H1 (cell line): ENCODE results near the gene FAM234A. TPM values are rescaled to one million over a fixed set of nuclear protein-coding genes. Genes with fewer than 3 reads are reported as not detected.

ENCODE experiments used
- CHD1 ChIP-seq: IDR thresholded peaks from 2 replicates; pipeline ENCODE4 v1.6.1; 2012; ENCODE audit warnings: low read depth, low read length, improper control_type of control experiment
- EGR1 ChIP-seq: IDR thresholded peaks from 2 replicates; pipeline ENCODE4 v1.6.1; 2011; ENCODE audit warnings: low read depth, low read length, borderline replicate concordance
- JUN ChIP-seq: IDR thresholded peaks from 2 replicates; pipeline ENCODE4 v1.6.1; 2011; ENCODE audit warnings: low read depth, mild to moderate bottlenecking, improper control_type of control experiment, low read length
- SIX5 ChIP-seq: IDR thresholded peaks from 2 replicates; pipeline ENCODE4 v1.6.1; 2011; ENCODE audit warnings: mild to moderate bottlenecking, low read depth, low read length
- polyA plus RNA-seq, 7 experiments: library from polyadenylated mRNA; depleted of rRNA in 3 of 7; stranded (reverse) in 5 of 7; unstranded in 2 of 7; fragments of >200 nt in 5 of 7; fragments of 200-250 nt in 2 of 7; gene quantifications; 1 replicate in 5 of 7; 2 replicates in 1 of 7; 4 replicates in 1 of 7; pipeline versions ENCODE4 v1.2.1 to v1.2.3, GENCODE V29; 2011 to 2013; ENCODE audit warnings: missing spikeins in 2 of 7, mixed read lengths in 2 of 7
- total RNA-seq: library from RNA; stranded (reverse); fragmentation: NEBNext Ultra II Directional; extraction: Animal tissue kit (Norgen Biotek cat#: 25700); gene quantifications from 2 replicates; pipeline ENCODE4 v1.2.1, GENCODE V29; 2021

FAM234A gene
- total and polyA plus RNA-seq, 2 of the 8 experiments (the other 6 are each of a cell fraction or from before 2014, with no cell fraction given): 80.6 to 104 TPM

- no peak for TF ChIP-seq JUN
- no peak for TF ChIP-seq EGR1
- no peak for TF ChIP-seq SIX5
- no peak for TF ChIP-seq CHD1
Measured at GRCh38 chr16:314351-314750, 79.7 kb downstream of the FAM234A start (continued).
